Naive thymus-derived CD4-positive, alpha-beta T cell (primary cell): Measurements from ENCODE around the gene ACP1. TPM values are rescaled to one million over a fixed set of nuclear protein-coding genes. Genes with fewer than 3 reads are reported as not detected.

ENCODE experiments used
- ATAC-seq: fragments of 150-1000 bp; cut with Tn5 transposase; 2 replicates; pipeline ENCODE4 v1.10.0; 2021; ENCODE audit warnings: mild to moderate bottlenecking, moderate library complexity
- CTCF ChIA-PET: fragments of 350-600 bp; sonication (Branson Sonifier 250); formaldehyde crosslinking; loops from one replicate; lab custom pipeline; 2021; ENCODE audit warnings: antibody characterized with exemption; lab: Charles Lee
- POLR2A ChIA-PET: fragments of 350-600 bp; sonication (Branson Sonifier 250); formaldehyde crosslinking; loops from one replicate; lab custom pipeline; 2021; ENCODE audit warnings: antibody characterized with exemption, inconsistent platforms; lab: Charles Lee
- DNase-seq, 9 donors: peaks; one replicate each; pipeline versions ENCODE4 v3.0.0 to v3.0.0-alpha.2; 2020 to 2022; ENCODE audit warnings: mixed read lengths in 1 of 9
- H3K27ac ChIP-seq: one replicate; pipeline ENCODE4 v1.7.0; 2013; ENCODE audit warnings: mild to moderate bottlenecking, low read depth, low read length, moderate library complexity
- H3K27me3 ChIP-seq, 2 donors: one replicate each; pipeline ENCODE4 v1.7.0; 2013; ENCODE audit warnings: low read length in 2 of 2, mild to moderate bottlenecking in 2 of 2, moderate library complexity in 2 of 2; ENCODE audit not compliant: control insufficient read depth in 2 of 2, insufficient read depth in 2 of 2
- H3K36me3 ChIP-seq, 3 experiments: 1 replicate in 2 of 3; 2 replicates in 1 of 3; pipeline ENCODE4 v1.7.0; 2013; ENCODE audit warnings: low read length in 3 of 3, mild to moderate bottlenecking in 3 of 3, moderate library complexity in 1 of 3; ENCODE audit not compliant: insufficient read depth in 3 of 3, control insufficient read depth in 2 of 3
- H3K4me1 ChIP-seq, 2 donors: one replicate each; pipeline ENCODE4 v1.7.0; 2013; ENCODE audit warnings: low read length in 2 of 2, mild to moderate bottlenecking in 2 of 2, moderate library complexity in 1 of 2; ENCODE audit not compliant: control insufficient read depth in 2 of 2, insufficient read depth in 2 of 2
- H3K4me3 ChIP-seq: 2 replicates; pipeline ENCODE4 v1.7.0; 2013; ENCODE audit warnings: mild to moderate bottlenecking, low read length
- H3K9me3 ChIP-seq, 3 experiments: 1 replicate in 2 of 3; 2 replicates in 1 of 3; pipeline ENCODE4 v1.7.0; 2013; ENCODE audit warnings: low read length in 3 of 3; ENCODE audit not compliant: control insufficient read depth in 2 of 3
- H3K27ac Mint-ChIP-seq, 9 donors: one replicate each; pipeline ENCODE4 v1.8.0; 2020 to 2022; ENCODE audit warnings: mixed read lengths in 9 of 9, mild to moderate bottlenecking in 8 of 9, moderate library complexity in 5 of 9, inconsistent platforms in 2 of 9
- H3K27me3 Mint-ChIP-seq, 5 donors: one replicate each; pipeline ENCODE4 v1.8.0; 2021 to 2022; ENCODE audit warnings: mixed read lengths in 5 of 5, mild to moderate bottlenecking in 1 of 5
- H3K36me3 Mint-ChIP-seq, 5 donors: one replicate each; pipeline ENCODE4 v1.8.0; 2020 to 2022; ENCODE audit warnings: mixed read lengths in 5 of 5, mild to moderate bottlenecking in 3 of 5, inconsistent platforms in 1 of 5
- H3K4me1 Mint-ChIP-seq, 7 donors: one replicate each; pipeline ENCODE4 v1.8.0; 2020 to 2022; ENCODE audit warnings: mixed read lengths in 7 of 7, mild to moderate bottlenecking in 3 of 7, inconsistent platforms in 1 of 7
- H3K4me3 Mint-ChIP-seq, 10 donors: one replicate each; pipeline ENCODE4 v1.8.0; 2020 to 2022; ENCODE audit warnings: mild to moderate bottlenecking in 10 of 10, mixed read lengths in 10 of 10, moderate library complexity in 6 of 10, inconsistent platforms in 2 of 10
- H3K9me3 Mint-ChIP-seq, 11 donors: one replicate each; pipeline ENCODE4 v1.8.0; 2020 to 2022; ENCODE audit warnings: mixed read lengths in 11 of 11, mild to moderate bottlenecking in 4 of 11, inconsistent platforms in 1 of 11, moderate library complexity in 1 of 11
- intact Hi-C, 2 donors: fragments of 100-400 bp; cut with micrococcal nuclease; formaldehyde crosslinking; loops; one replicate each; pipeline ENCODE4 v1.15.1; 2023
- polyA plus RNA-seq, 2 donors: library from polyadenylated mRNA; unstranded; fragments of 300-500 nt; fragmentation: Illumina TruSeq; gene quantifications; one replicate each; pipeline ENCODE4 v1.2.3, GENCODE V29; 2021
- total RNA-seq, 6 experiments: library from RNA in 5 of 6; stranded (reverse) in 5 of 6; gene quantifications; 1 replicate in 5 of 6; 2 replicates in 1 of 6; pipeline ENCODE4 v1.2.3 and lab custom pipeline; 2021 to 2026

Gene ACP1
- total and polyA plus RNA-seq, 7 experiments from 2014 or later, result 61.1 to 199 (median 91.3) TPM

DNA sequence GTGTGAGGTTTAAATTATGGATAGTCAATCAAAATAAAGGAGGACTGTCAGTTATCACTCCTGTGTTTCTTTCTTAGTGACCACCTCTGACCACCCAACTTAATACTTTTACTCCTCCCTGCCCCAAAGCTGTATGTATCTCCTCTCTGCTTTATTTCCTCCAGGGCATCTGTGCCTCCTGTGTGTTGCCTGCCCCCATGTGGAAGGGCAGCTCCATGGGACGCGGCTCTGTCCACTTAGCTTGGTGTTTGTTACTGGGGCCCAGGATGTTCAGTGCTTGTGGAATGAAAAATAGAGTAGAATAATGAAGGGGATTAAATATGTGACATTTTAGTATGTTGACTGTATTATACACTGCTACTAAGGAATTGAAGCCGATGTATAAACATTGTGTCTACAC lies 9.8 kb downstream of the ACP1 start:
- H3K9me3 Mint-ChIP-seq, result no peaks in the 10 kb centered on the region
- Histone ChIP-seq H3K27ac (no peak overlapping the region), H3K9me3 (no peaks in the 10 kb centered on the region), H3K4me1 (no peaks in the 10 kb centered on the region), H3K27me3 (no peaks in the 10 kb centered on the region), H3K36me3 (peaks cover 11 to 73% (median 26%) of the 10 kb centered on the region in 3 experiments), H3K4me3 (no peak overlapping the region)
- H3K27me3 Mint-ChIP-seq, result no peaks in the 10 kb centered on the region
- ChIA-PET CTCF (interaction anchor here (0.7 to 1.1 kb wide), 3 partner anchors 10 to 362 kb away, joined by 3 to 6 read pairs (median 3); no protein-coding TSS in a partner anchor), POLR2A (no interaction called here)
- ATAC-seq, result no peak
- H3K36me3 Mint-ChIP-seq, result peaks cover 11 to 58% (median 25%) of the 10 kb centered on the region in 5 donors
- peaks cover 21 to 42% (median 25%) of the 10 kb centered on the region in 7 donors for H3K4me1 Mint-ChIP-seq
- intact Hi-C loops, result no loop called here
- H3K4me3 Mint-ChIP-seq, result no peak overlapping the region
- H3K27ac Mint-ChIP-seq, result peak overlapping the region in 1 of 9 donors; percentile 73
- DNase-seq, result no peak

DNA sequence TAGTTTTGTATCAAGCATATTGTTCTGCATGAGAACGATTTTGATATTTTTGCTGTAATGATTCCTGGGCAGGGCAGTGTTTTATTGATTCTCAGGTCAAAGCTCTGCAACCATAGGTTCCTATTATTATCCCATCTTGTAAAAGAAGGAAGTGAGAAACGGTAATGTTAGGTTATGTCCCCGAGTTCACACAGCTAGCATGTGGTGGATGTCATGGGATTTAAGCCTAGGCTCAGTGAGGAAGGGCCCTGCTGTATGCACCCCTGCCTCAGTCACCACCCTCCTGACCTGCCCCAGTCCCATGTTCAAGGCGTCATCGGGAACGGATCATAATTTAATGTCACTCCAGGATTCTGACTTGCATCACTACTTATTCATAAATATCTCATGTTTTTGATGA lies 10.7 kb downstream of the ACP1 start:
- DNase-seq, result no peak
- Histone ChIP-seq H3K27ac (no peak overlapping the region), H3K36me3 (peaks cover 11 to 82% (median 30%) of the 10 kb centered on the region in 3 experiments), H3K9me3 (no peaks in the 10 kb centered on the region), H3K27me3 (no peaks in the 10 kb centered on the region), H3K4me1 (no peaks in the 10 kb centered on the region), H3K4me3 (no peak overlapping the region)
- Mint-ChIP-seq H3K9me3 (no peaks in the 10 kb centered on the region), H3K36me3 (peaks cover 8 to 55% (median 31%) of the 10 kb centered on the region in 5 donors), H3K27ac (no peak overlapping the region), H3K4me3 (no peak overlapping the region), H3K27me3 (no peaks in the 10 kb centered on the region), H3K4me1 (peaks cover 12 to 32% (median 16%) of the 10 kb centered on the region in 7 donors)
- POLR2A ChIA-PET, result interaction anchor here (0.5 kb wide), 1 partner anchor 142 kb away, joined by 3 read pairs; no protein-coding TSS in a partner anchor
- ATAC-seq, result no peak
- intact Hi-C loops, result no loop called here
- CTCF ChIA-PET, result interaction anchor here (1.1 kb wide), 1 partner anchor 15 kb away, joined by 6 read pairs; no protein-coding TSS in a partner anchor

DNA sequence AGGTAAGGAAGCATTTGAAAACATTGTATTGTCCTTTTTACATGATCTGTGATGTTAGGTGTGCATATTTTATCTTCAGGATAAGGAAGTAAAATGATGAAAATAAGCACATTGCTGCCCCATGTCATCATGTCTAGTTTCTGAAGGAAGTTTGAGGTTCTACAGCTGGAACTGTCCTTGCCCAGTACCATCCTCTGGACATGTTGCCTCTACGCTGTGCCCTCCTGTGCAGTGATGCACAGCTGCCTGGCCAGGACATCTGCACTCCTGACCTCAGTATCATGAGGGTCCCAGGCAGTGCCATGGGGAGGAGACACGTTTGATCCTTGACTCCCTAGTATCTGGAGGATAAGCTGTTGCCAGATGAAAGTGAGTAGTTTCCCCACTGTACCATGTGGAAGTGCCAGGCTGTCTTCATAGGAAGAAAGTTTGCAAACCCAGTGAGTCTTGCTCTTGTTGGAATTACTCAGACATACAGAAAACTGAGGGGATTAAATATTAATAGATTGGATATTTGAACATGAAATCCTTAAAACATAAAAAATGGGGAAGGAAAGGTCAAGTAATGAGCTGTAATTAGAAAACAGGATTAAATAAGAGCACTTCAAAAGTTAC lies 13.7 kb downstream of the ACP1 start:
- DNase-seq (no peak), ATAC-seq (no peak)
- Histone ChIP-seq H3K27ac (no peak overlapping the region), H3K4me1 (no peaks in the 10 kb centered on the region), H3K27me3 (no peaks in the 10 kb centered on the region), H3K9me3 (no peaks in the 10 kb centered on the region), H3K36me3 (peaks cover 11 to 78% (median 33%) of the 10 kb centered on the region in 3 experiments), H3K4me3 (no peak overlapping the region)
- POLR2A ChIA-PET, result no interaction called here
- CTCF ChIA-PET, result no interaction called here
- Mint-ChIP-seq H3K27me3 (no peaks in the 10 kb centered on the region), H3K9me3 (no peaks in the 10 kb centered on the region), H3K4me3 (no peak overlapping the region), H3K27ac (peak overlapping the region in 1 of 9 donors; percentile 51), H3K4me1 (peaks cover 0 to 6% (median 4%) of the 10 kb centered on the region in 7 donors), H3K36me3 (peaks cover 4 to 58% (median 27%) of the 10 kb centered on the region in 5 donors)
- intact Hi-C loops, result no loop called here

DNA sequence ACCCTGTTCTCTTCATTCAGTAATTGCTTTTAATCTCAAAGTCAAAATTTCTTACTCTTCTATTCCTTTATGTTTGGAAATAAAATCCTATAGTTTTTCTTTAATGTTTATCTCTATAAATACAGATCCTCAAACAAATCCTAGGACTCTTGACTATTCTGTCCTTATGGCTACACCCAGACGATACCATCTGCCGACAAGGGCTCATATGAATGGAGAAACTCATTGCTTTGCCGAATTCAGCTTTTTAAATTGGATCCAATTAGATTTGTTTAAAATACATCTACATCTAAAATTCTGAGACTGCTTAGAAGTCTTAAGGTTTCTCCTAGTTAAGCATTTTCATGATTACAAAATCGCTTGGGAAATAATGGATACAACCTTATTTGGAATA lies 14.2 kb downstream of the ACP1 start:
- Histone ChIP-seq H3K27me3 (no peaks in the 10 kb centered on the region), H3K9me3 (no peaks in the 10 kb centered on the region), H3K27ac (no peak overlapping the region), H3K36me3 (peaks cover 11 to 77% (median 33%) of the 10 kb centered on the region in 3 experiments), H3K4me1 (no peaks in the 10 kb centered on the region), H3K4me3 (no peak overlapping the region)
- ChIA-PET POLR2A (no interaction called here), CTCF (no interaction called here)
- Mint-ChIP-seq H3K4me1 (peaks cover 0 to 6% (median 4%) of the 10 kb centered on the region in 7 donors), H3K27me3 (no peaks in the 10 kb centered on the region), H3K9me3 (no peaks in the 10 kb centered on the region), H3K36me3 (peaks cover 4 to 60% (median 27%) of the 10 kb centered on the region in 5 donors), H3K27ac (no peak overlapping the region), H3K4me3 (no peak overlapping the region)
- intact Hi-C loops, result no loop called here
- no peak for DNase-seq
- no peak for ATAC-seq

DNA sequence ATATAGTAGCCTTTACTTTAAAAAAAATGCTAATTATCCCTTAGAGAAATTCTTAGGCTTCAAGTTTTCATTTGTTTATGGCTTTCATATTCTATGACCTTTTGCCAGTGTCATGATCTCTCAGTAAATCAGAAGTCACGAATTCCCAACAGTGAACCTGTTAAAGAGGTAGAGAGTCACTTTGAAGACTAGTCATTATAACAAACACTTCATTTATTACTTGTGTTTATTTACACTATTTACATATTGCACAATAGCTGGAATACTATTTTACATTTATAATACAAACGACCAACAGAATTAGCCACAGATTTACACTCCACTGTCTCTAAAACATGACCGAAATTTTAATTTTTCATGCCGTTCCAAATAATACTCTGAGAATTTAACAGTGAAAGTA lies 14.6 kb downstream of the ACP1 start:
- H3K27me3 Mint-ChIP-seq, result no peaks in the 10 kb centered on the region
- Histone ChIP-seq H3K9me3 (no peaks in the 10 kb centered on the region), H3K27ac (no peak overlapping the region), H3K27me3 (no peaks in the 10 kb centered on the region), H3K4me3 (no peak overlapping the region), H3K36me3 (peaks cover 11 to 76% (median 33%) of the 10 kb centered on the region in 3 experiments), H3K4me1 (no peaks in the 10 kb centered on the region)
- no peak overlapping the region for H3K27ac Mint-ChIP-seq
- DNase-seq (no peak), ATAC-seq (no peak)
- H3K36me3 Mint-ChIP-seq, result peaks cover 4 to 60% (median 27%) of the 10 kb centered on the region in 5 donors
- H3K4me1 Mint-ChIP-seq, result peaks cover 0 to 4% (median 3%) of the 10 kb centered on the region in 7 donors
- no peak overlapping the region for H3K4me3 Mint-ChIP-seq
- ChIA-PET CTCF (no interaction called here), POLR2A (no interaction called here)
- intact Hi-C loops, result no loop called here
- H3K9me3 Mint-ChIP-seq, result no peaks in the 10 kb centered on the region

DNA sequence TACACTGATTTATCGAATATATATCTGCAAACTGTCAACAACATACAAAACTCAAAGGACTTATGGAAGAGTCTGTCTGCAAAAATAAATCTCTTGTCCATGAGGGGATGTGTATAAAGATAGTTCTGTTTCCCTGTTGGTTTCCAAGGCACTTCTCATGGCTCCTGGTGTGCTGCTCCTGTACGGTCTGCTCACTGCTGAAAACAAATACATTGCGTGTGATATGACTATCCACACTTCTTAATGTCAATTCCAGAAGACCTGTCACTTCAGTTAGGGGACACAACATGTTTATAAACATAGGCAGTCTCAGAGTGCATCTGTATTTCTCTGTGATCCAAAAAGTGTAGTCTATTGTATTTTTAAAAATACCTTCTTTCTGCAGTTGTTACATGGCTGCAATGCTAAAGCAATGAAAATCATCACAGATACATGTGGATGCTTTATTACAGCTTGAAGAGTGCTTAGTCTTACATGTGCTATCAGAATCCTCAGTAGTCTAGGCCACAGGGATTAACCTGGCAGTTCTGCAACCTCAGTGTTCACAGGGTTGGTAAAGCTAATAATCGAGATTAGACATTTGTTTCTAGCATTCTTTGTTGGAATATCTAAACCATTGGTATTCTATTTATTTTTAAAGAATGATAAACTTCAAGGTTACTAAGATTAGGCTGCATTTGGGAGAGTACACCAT lies 15.4 kb downstream of the ACP1 start:
- DNase-seq (no peak), ATAC-seq (no peak)
- no peaks in the 10 kb centered on the region for H3K4me1 ChIP-seq
- Mint-ChIP-seq H3K4me3 (no peak overlapping the region), H3K27me3 (peaks cover 0 to under 1% (median 0%) of the 10 kb centered on the region in 5 donors), H3K9me3 (no peaks in the 10 kb centered on the region), H3K4me1 (no peaks in the 10 kb centered on the region), H3K27ac (no peak overlapping the region), H3K36me3 (peaks cover 4 to 56% (median 27%) of the 10 kb centered on the region in 5 donors)
- H3K27me3 ChIP-seq, result no peaks in the 10 kb centered on the region
- ChIA-PET POLR2A (interaction anchor here (0.7 kb wide), 1 partner anchor 9 kb away, joined by 3 read pairs; no protein-coding TSS in a partner anchor), CTCF (interaction anchor here (1.3 kb wide), 1 partner anchor 10 kb away, joined by 4 read pairs; no protein-coding TSS in a partner anchor)
- H3K4me3 ChIP-seq, result no peak overlapping the region
- intact Hi-C loops, result no loop called here
- no peak overlapping the region for H3K27ac ChIP-seq
- H3K9me3 ChIP-seq, result no peaks in the 10 kb centered on the region
- peaks cover 10 to 69% (median 30%) of the 10 kb centered on the region in 3 experiments for H3K36me3 ChIP-seq
